RWPE1 (cell line): ENCODE measurements around the gene ZNF630.
"Not testable (repeated sequence)": the region's sequence is repeated elsewhere in the genome, so short reads cannot be mapped to it uniquely, and the experiment has no call there.

Source experiments
- CTCF ChIA-PET: fragments of 350-600 bp; sonication (Branson Sonifier 250); formaldehyde crosslinking; extraction: SDS; loops from one replicate; lab custom pipeline; 2021; lab: Yijun Ruan, JAX
- POLR2A ChIA-PET: fragments of 400-600 bp; formaldehyde crosslinking; extraction: SDS; loops from one replicate; lab custom pipeline; 2020; ENCODE audit warnings: antibody characterized with exemption; ENCODE audit not compliant: low non-redundant PET; lab: Yijun Ruan, JAX
- DNase-seq: peaks from one replicate; pipeline ENCODE4 v3.0.0; 2012; ENCODE audit warnings: low spot score
- H3K27ac ChIP-seq: fragments of 450-650 bp; 2 replicates; pipeline ENCODE4 v1.5.1; 2017
- CTCF ChIP-seq: fragments of 450-650 bp; conservative IDR thresholded peaks from 2 replicates; pipeline ENCODE4 v1.5.1; 2017; ENCODE audit warnings: low read depth, mild to moderate bottlenecking

Gene ZNF630

GRCh38 chrX:48071064-48071985 lies at the start of gene ZNF630:
ZNF630 (minus strand) TSS chrX:48071640; CDS start chrX:48066886, 4,754 bp downstream.
- CTCF ChIA-PET = interaction anchor here (0.5 kb wide), 1 partner anchor 346 kb away, joined by 3 read pairs; no protein-coding TSS in a partner anchor
- TF ChIP-seq CTCF = no peak
- peak within 1 kb of the TSS; percentile 57 for H3K27ac ChIP-seq
- peak; percentile 51 for DNase-seq
- POLR2A ChIA-PET = no interaction called here

GRCh38 chrX:48107717-48108116 lies 36.3 kb upstream of the ZNF630 start:
- no peak overlapping the region for H3K27ac ChIP-seq
- ChIA-PET CTCF (no interaction called here), POLR2A (no interaction called here)
- TF ChIP-seq CTCF = no peak
- DNase-seq = no peak

- no peak overlapping the region for H3K27ac ChIP-seq
- ChIA-PET POLR2A (no interaction called here), CTCF (no interaction called here)
- no peak for DNase-seq
- TF ChIP-seq CTCF = no peak
These were observed 31.5 kb upstream of the ZNF630 start for GRCh38 chrX:48102874-48103374.

GRCh38 chrX:48101443-48101842 lies 30.0 kb upstream of the ZNF630 start:
- H3K27ac ChIP-seq = no peak overlapping the region
- CTCF ChIA-PET = no interaction called here
- TF ChIP-seq CTCF = no peak
- DNase-seq = no peak
- POLR2A ChIA-PET = no interaction called here

GRCh38 chrX:48092558-48092957 lies 21.1 kb upstream of the ZNF630 start:
- CTCF ChIA-PET, POLR2A ChIA-PET: not testable (repeated sequence)

GRCh38 chrX:48090123-48090522 lies 18.7 kb upstream of the ZNF630 start:
- DNase-seq = no peak
- POLR2A ChIA-PET = no interaction called here
- CTCF ChIA-PET = interaction anchor here (0.6 kb wide), 1 partner anchor 68 kb away, joined by 6 read pairs; no protein-coding TSS in a partner anchor
- H3K27ac ChIP-seq = no peak overlapping the region
- TF ChIP-seq CTCF = no peak

More at GRCh38 chrX:48092558-48092957, 21.1 kb upstream of the ZNF630 start:
- DNase-seq, H3K27ac ChIP-seq: not testable (repeated sequence)

- CTCF ChIA-PET = no interaction called here
- H3K27ac ChIP-seq = no peak overlapping the region
- TF ChIP-seq CTCF = no peak
- POLR2A ChIA-PET = no interaction called here
- no peak for DNase-seq
These were observed 14.6 kb upstream of the ZNF630 start for GRCh38 chrX:48086082-48086481.
